HG02943 (cell line): Measurements from ENCODE around the gene ADCY3.
"Not testable (repeated sequence)": the region's sequence is repeated elsewhere in the genome, so short reads cannot be mapped to it uniquely, and the experiment has no call there.

Source experiments
- ATAC-seq: cut with Tn5 transposase; IDR thresholded peaks from one replicate; pipeline ENCODE4 v1.9.1; 2021; ENCODE audit warnings: mild to moderate bottlenecking, low read depth, moderate library complexity; ENCODE audit not compliant: unreplicated experiment

Gene ADCY3

GRCh38 chr2:24820598-24821432 lies 99.2 kb downstream of the ADCY3 start:
- no peak for ATAC-seq

GRCh38 chr2:24820175-24820513 lies 99.9 kb downstream of the ADCY3 start:
- no peak for ATAC-seq

GRCh38 chr2:24819442-24820174 lies 100.4 kb downstream of the ADCY3 start:
- ATAC-seq = no peak

- no peak for ATAC-seq
These were observed 101.3 kb downstream of the ADCY3 start for GRCh38 chr2:24818721-24819167.

- ATAC-seq = no peak
These were observed 103.2 kb downstream of the ADCY3 start for GRCh38 chr2:24816884-24817283.

- no peak for ATAC-seq
These were observed 103.6 kb downstream of the ADCY3 start for GRCh38 chr2:24816404-24816803.

GRCh38 chr2:24815171-24815570 lies 104.9 kb downstream of the ADCY3 start:
- no peak for ATAC-seq

GRCh38 chr2:24814516-24814915 lies 105.5 kb downstream of the ADCY3 start:
- no peak for ATAC-seq

- ATAC-seq = no peak
These were observed 106.3 kb downstream of the ADCY3 start for GRCh38 chr2:24813691-24814137.

- ATAC-seq = no peak
These were observed 110.6 kb downstream of the ADCY3 start for GRCh38 chr2:24809316-24810007.

GRCh38 chr2:24806661-24807036 lies 113.4 kb downstream of the ADCY3 start:
- no peak for ATAC-seq

GRCh38 chr2:24805811-24806660 lies 114.0 kb downstream of the ADCY3 start:
- ATAC-seq = not testable (repeated sequence)

- ATAC-seq = not testable (repeated sequence)
These were observed 119.5 kb downstream of the ADCY3 start for GRCh38 chr2:24800487-24800886.

GRCh38 chr2:24797644-24798043 lies 122.4 kb downstream of the ADCY3 start:
- no peak for ATAC-seq

GRCh38 chr2:24793761-24794435 lies 126.1 kb downstream of the ADCY3 start:
- no peak for ATAC-seq

- ATAC-seq = peak; percentile 89
These were observed 126.9 kb downstream of the ADCY3 start, which contains the start of the genes CENPO and PTRHD1 for GRCh38 chr2:24792874-24793760. TSS of gene CENPO (plus strand) at chr2:24793425. CDS start at chr2:24793920, 495 bp downstream. TSS of gene PTRHD1 (minus strand) at chr2:24793391. CDS start at chr2:24793377, 14 bp downstream.

GRCh38 chr2:24792542-24792873 lies 127.5 kb downstream of the ADCY3 start:
- peak; percentile 3 for ATAC-seq

- ATAC-seq = no peak
These were observed 128.6 kb downstream of the ADCY3 start for GRCh38 chr2:24791452-24791851.

GRCh38 chr2:24788816-24789215 lies 131.2 kb downstream of the ADCY3 start:
- ATAC-seq = no peak
